Adrenal gland (tissue), 5 donors: ENCODE data around the gene PCGF3.

ENCODE experiments used
- POLR2A ChIP-seq, 2 donors: fragments of 450-650 bp; IDR thresholded peaks; one replicate each; pipeline ENCODE4 v1.6.1; 2017; ENCODE audit warnings: antibody characterized with exemption in 2 of 2, mild to moderate bottlenecking in 2 of 2, moderate library complexity in 1 of 2
- TF ChIP-seq, protein P1 (sequence below), 6 experiments: fragments of 450-650 bp in 4 of 6; fragments of 200-600 bp in 2 of 6; sonication (generic) in 1 of 6; IDR thresholded peaks; 1 replicate in 5 of 6; 2 replicates in 1 of 6; pipeline versions ENCODE4 v1.5.1 to v1.8.0; 2016 to 2021; ENCODE audit warnings: antibody characterized with exemption in 6 of 6, mild to moderate bottlenecking in 2 of 6, moderate library complexity in 1 of 6
- donor health status: DM: no; HTN: no; CAD: no.

DNA sequence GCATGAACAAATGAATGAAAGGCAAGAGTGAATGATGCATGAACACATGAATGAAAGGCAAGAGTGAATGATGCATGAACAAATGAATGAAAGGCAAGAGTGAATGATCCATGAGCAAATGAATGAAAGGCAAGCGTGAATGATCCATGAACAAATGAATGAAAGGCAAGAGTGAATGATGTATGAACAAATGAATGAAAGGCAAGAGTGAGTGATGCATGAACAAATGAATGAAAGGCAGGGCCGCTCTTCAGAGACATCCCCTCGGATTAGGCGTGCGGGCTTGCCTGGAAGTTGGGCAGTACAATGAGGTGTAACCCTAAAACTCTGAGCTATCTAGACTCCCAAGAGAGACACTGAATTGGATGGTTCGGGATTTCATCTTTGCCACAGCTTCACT lies 3.7 kb downstream of the PCGF3 start:
- TF ChIP-seq, protein P1, sequence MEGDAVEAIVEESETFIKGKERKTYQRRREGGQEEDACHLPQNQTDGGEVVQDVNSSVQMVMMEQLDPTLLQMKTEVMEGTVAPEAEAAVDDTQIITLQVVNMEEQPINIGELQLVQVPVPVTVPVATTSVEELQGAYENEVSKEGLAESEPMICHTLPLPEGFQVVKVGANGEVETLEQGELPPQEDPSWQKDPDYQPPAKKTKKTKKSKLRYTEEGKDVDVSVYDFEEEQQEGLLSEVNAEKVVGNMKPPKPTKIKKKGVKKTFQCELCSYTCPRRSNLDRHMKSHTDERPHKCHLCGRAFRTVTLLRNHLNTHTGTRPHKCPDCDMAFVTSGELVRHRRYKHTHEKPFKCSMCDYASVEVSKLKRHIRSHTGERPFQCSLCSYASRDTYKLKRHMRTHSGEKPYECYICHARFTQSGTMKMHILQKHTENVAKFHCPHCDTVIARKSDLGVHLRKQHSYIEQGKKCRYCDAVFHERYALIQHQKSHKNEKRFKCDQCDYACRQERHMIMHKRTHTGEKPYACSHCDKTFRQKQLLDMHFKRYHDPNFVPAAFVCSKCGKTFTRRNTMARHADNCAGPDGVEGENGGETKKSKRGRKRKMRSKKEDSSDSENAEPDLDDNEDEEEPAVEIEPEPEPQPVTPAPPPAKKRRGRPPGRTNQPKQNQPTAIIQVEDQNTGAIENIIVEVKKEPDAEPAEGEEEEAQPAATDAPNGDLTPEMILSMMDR (IDR thresholded peaks at IDR 0.05), result no peak
- TF ChIP-seq POLR2A (IDR thresholded peaks at IDR 0.05), result no peak
